Measurements from ENCODE around the gene NUDT5. TPM values are rescaled to one million over a fixed set of nuclear protein-coding genes. Genes with fewer than 3 reads are reported as not detected.

The NUDT5 gene
- total RNA-seq, 1 donor = 51.0 TPM

GRCh38 chr10:12202226-12202625 lies 6.5 kb upstream of the NUDT5 start:
- Histone ChIP-seq H3K27me3 (ENCODE audit: insufficient read depth, low read length) (no peaks in the 10 kb centered on the region), H3K4me3 (ENCODE audit: insufficient read depth, low read length) (no peak overlapping the region), H3K79me2 (ENCODE audit: insufficient read depth, low read length) (peaks cover 89% of the 10 kb centered on the region), H3K4me1 (ENCODE audit: insufficient read depth, low read length) (no peaks in the 10 kb centered on the region), H3K27ac (ENCODE audit: low read depth, low read length) (no peak overlapping the region), H4K20me1 (ENCODE audit: insufficient read depth, low read length) (peaks cover 23% of the 10 kb centered on the region), H3K4me2 (ENCODE audit: insufficient read depth, low read length) (no peak overlapping the region), H3K36me3 (ENCODE audit: insufficient read depth, low read length) (peaks cover 24% of the 10 kb centered on the region), H2AFZ (ENCODE audit: low read length) (no peak overlapping the region), H3K9me3 (ENCODE audit: low read depth, low read length) (no peaks in the 10 kb centered on the region)
- TF ChIP-seq CTCF (IDR thresholded peaks at IDR 0.05; ENCODE audit: extremely low read depth, low read depth, low read length) = no peak
- no peak for DNase-seq (ENCODE audit: insufficient read length, low spot score, missing footprints)

- Histone ChIP-seq H3K4me1 (ENCODE audit: insufficient read depth, low read length) (no peaks in the 10 kb centered on the region), H3K36me3 (ENCODE audit: insufficient read depth, low read length) (peaks cover 24% of the 10 kb centered on the region), H4K20me1 (ENCODE audit: insufficient read depth, low read length) (peaks cover 23% of the 10 kb centered on the region), H3K4me3 (ENCODE audit: insufficient read depth, low read length) (no peak overlapping the region), H3K27ac (ENCODE audit: low read depth, low read length) (no peak overlapping the region), H3K4me2 (ENCODE audit: insufficient read depth, low read length) (no peak overlapping the region), H3K27me3 (ENCODE audit: insufficient read depth, low read length) (no peaks in the 10 kb centered on the region), H2AFZ (ENCODE audit: low read length) (no peak overlapping the region), H3K79me2 (ENCODE audit: insufficient read depth, low read length) (peaks cover 90% of the 10 kb centered on the region), H3K9me3 (ENCODE audit: low read depth, low read length) (no peaks in the 10 kb centered on the region)
- no peak for TF ChIP-seq CTCF (IDR thresholded peaks at IDR 0.05; ENCODE audit: extremely low read depth, low read depth, low read length)
- no peak for DNase-seq (ENCODE audit: insufficient read length, low spot score, missing footprints)
Observed at GRCh38 chr10:12201543-12201942, 5.9 kb upstream of the NUDT5 start.

- H3K9me3 ChIP-seq (ENCODE audit: low read depth, low read length) = no peaks in the 10 kb centered on the region
- no peak for DNase-seq (ENCODE audit: insufficient read length, low spot score, missing footprints)
- H3K79me2 ChIP-seq (ENCODE audit: insufficient read depth, low read length) = peaks cover 89% of the 10 kb centered on the region
- no peak overlapping the region for H3K4me2 ChIP-seq (ENCODE audit: insufficient read depth, low read length)
- no peak overlapping the region for H2AFZ ChIP-seq (ENCODE audit: low read length)
- peaks cover 19% of the 10 kb centered on the region for H4K20me1 ChIP-seq (ENCODE audit: insufficient read depth, low read length)
- no peaks in the 10 kb centered on the region for H3K4me1 ChIP-seq (ENCODE audit: insufficient read depth, low read length)
- peaks cover 24% of the 10 kb centered on the region for H3K36me3 ChIP-seq (ENCODE audit: insufficient read depth, low read length)
- no peak for TF ChIP-seq CTCF (IDR thresholded peaks at IDR 0.05; ENCODE audit: extremely low read depth, low read depth, low read length)
- H3K27ac ChIP-seq (ENCODE audit: low read depth, low read length) = no peak overlapping the region
- H3K27me3 ChIP-seq (ENCODE audit: insufficient read depth, low read length) = no peaks in the 10 kb centered on the region
- no peak overlapping the region for H3K4me3 ChIP-seq (ENCODE audit: insufficient read depth, low read length)
Observed at GRCh38 chr10:12200850-12201249, 5.2 kb upstream of the NUDT5 start.

- peaks cover 18% of the 10 kb centered on the region for H3K36me3 ChIP-seq (ENCODE audit: insufficient read depth, low read length)
- no peaks in the 10 kb centered on the region for H3K9me3 ChIP-seq (ENCODE audit: low read depth, low read length)
- no peak for TF ChIP-seq CTCF (IDR thresholded peaks at IDR 0.05; ENCODE audit: extremely low read depth, low read depth, low read length)
- no peak overlapping the region for H3K4me3 ChIP-seq (ENCODE audit: insufficient read depth, low read length)
- peaks cover 13% of the 10 kb centered on the region for H4K20me1 ChIP-seq (ENCODE audit: insufficient read depth, low read length)
- H3K4me2 ChIP-seq (ENCODE audit: insufficient read depth, low read length) = no peak overlapping the region
- H3K27me3 ChIP-seq (ENCODE audit: insufficient read depth, low read length) = no peaks in the 10 kb centered on the region
- no peak overlapping the region for H2AFZ ChIP-seq (ENCODE audit: low read length)
- peaks cover 89% of the 10 kb centered on the region for H3K79me2 ChIP-seq (ENCODE audit: insufficient read depth, low read length)
- peaks cover 13% of the 10 kb centered on the region for H3K4me1 ChIP-seq (ENCODE audit: insufficient read depth, low read length)
- DNase-seq (ENCODE audit: insufficient read length, low spot score, missing footprints) = no peak
- no peak overlapping the region for H3K27ac ChIP-seq (ENCODE audit: low read depth, low read length)
Observed at GRCh38 chr10:12198156-12198555, 2.5 kb upstream of the NUDT5 start.

Measured in osteoblast (primary cell).